ENCODE measurements around the gene BAZ2B. TPM values are rescaled to one million over a fixed set of nuclear protein-coding genes. Genes with fewer than 3 reads are reported as not detected.
A peak's percentile ranks its signal among the peaks of the same experiment; 100 is the strongest.

Gene BAZ2B
- total and polyA plus RNA-seq, 9 of the 15 experiments (the other 6 are each of a cell fraction or from before 2014, with no cell fraction given), result 7.5 to 38.6 (median 19.8) TPM

DNA sequence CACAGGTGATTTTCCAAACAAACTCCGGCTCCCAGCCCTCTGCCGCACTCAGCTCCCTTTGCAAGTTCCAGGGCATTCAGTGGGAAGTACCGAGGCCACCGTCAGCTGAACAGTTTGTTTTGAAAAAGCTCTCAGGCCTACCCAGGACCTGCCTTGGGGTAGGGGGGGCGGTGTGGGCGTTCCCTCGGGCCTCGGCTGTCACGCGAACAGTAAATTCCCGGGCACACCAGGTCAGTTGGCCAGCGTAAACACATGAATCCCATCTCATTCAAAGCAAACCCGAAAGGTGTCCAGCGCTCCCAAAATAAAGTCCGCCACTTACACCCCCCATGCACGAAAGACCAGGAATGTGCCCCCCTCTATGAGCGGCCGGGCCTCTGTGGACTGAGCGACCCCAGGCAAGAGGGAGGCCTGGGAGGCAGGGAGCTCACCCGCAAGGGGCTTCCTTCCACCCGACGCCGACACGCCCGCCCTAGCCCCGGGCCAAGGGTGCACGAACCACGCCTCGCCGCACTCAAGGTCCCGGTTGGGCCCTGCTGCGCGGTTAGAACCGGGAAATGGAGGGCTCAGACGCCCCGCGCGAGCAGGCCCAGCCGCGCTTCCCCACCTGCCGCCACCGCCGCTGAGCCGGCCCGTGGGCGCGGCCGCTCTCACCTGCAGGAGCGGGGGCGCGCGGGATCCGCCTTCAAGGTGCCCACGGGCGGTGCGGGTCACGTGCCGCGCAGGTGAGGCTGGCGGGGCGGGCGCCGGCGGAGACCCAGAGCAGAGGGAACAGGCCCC is 330.2 kb downstream of the BAZ2B start, which contains the start of gene WDSUB1 (continued):
- TF ChIP-seq E2F3 (CRISPR knock-in tag; IDR thresholded peaks at IDR 0.05) (0 out of 2 replicates have a peak, but pooled peaks have one; percentile 55), NEUROD1 (IDR thresholded peaks at IDR 0.05; ENCODE audit: borderline replicate concordance, low read depth, low read length, partially characterized antibody) (no peak), KDM5B (IDR thresholded peaks at IDR 0.05; ENCODE audit: insufficient replicate concordance, low read depth, low read length) (peak; percentile 28), ZKSCAN8 (CRISPR knock-in tag; IDR thresholded peaks at IDR 0.05) (no peak), FOXA1 (IDR thresholded peaks at IDR 0.05; ENCODE audit: borderline replicate concordance) (no peak), MAFK (IDR thresholded peaks at IDR 0.05; ENCODE audit: low read length) (no peak), SIN3B (IDR thresholded peaks at IDR 0.05; ENCODE audit: low read depth) (0 out of 2 replicates have a peak, but pooled peaks have one; percentile 32), THRAP3 (IDR thresholded peaks at IDR 0.05; ENCODE audit: borderline replicate concordance) (no peak), KDM2B (CRISPR knock-in tag; IDR thresholded peaks at IDR 0.05) (no peak), ZNF124 (CRISPR knock-in tag; IDR thresholded peaks at IDR 0.05) (no peak), SP1 (CRISPR knock-in tag; IDR thresholded peaks at IDR 0.05) (peak; percentile 64)
- TF ChIP-seq, protein P1, sequence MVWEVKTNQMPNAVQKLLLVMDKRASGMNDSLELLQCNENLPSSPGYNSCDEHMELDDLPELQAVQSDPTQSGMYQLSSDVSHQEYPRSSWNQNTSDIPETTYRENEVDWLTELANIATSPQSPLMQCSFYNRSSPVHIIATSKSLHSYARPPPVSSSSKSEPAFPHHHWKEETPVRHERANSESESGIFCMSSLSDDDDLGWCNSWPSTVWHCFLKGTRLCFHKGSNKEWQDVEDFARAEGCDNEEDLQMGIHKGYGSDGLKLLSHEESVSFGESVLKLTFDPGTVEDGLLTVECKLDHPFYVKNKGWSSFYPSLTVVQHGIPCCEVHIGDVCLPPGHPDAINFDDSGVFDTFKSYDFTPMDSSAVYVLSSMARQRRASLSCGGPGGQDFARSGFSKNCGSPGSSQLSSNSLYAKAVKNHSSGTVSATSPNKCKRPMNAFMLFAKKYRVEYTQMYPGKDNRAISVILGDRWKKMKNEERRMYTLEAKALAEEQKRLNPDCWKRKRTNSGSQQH (CRISPR knock-in tag; IDR thresholded peaks at IDR 0.05), result 0 out of 2 replicates have a peak, but pooled peaks have one; percentile 9
- TF ChIP-seq, protein P2, sequence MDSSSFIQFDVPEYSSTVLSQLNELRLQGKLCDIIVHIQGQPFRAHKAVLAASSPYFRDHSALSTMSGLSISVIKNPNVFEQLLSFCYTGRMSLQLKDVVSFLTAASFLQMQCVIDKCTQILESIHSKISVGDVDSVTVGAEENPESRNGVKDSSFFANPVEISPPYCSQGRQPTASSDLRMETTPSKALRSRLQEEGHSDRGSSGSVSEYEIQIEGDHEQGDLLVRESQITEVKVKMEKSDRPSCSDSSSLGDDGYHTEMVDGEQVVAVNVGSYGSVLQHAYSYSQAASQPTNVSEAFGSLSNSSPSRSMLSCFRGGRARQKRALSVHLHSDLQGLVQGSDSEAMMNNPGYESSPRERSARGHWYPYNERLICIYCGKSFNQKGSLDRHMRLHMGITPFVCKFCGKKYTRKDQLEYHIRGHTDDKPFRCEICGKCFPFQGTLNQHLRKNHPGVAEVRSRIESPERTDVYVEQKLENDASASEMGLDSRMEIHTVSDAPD (CRISPR knock-in tag; IDR thresholded peaks at IDR 0.05), result no peak
- TF ChIP-seq, protein P3, sequence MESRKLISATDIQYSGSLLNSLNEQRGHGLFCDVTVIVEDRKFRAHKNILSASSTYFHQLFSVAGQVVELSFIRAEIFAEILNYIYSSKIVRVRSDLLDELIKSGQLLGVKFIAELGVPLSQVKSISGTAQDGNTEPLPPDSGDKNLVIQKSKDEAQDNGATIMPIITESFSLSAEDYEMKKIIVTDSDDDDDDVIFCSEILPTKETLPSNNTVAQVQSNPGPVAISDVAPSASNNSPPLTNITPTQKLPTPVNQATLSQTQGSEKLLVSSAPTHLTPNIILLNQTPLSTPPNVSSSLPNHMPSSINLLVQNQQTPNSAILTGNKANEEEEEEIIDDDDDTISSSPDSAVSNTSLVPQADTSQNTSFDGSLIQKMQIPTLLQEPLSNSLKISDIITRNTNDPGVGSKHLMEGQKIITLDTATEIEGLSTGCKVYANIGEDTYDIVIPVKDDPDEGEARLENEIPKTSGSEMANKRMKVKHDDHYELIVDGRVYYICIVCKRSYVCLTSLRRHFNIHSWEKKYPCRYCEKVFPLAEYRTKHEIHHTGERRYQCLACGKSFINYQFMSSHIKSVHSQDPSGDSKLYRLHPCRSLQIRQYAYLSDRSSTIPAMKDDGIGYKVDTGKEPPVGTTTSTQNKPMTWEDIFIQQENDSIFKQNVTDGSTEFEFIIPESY (CRISPR knock-in tag; IDR thresholded peaks at IDR 0.05), result 0 out of 2 replicates have a peak, but pooled peaks have one; percentile 7
- TF ChIP-seq, protein P4, sequence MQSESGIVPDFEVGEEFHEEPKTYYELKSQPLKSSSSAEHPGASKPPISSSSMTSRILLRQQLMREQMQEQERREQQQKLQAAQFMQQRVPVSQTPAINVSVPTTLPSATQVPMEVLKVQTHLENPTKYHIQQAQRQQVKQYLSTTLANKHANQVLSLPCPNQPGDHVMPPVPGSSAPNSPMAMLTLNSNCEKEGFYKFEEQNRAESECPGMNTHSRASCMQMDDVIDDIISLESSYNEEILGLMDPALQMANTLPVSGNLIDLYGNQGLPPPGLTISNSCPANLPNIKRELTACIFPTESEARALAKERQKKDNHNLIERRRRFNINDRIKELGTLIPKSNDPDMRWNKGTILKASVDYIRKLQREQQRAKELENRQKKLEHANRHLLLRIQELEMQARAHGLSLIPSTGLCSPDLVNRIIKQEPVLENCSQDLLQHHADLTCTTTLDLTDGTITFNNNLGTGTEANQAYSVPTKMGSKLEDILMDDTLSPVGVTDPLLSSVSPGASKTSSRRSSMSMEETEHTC (IDR thresholded peaks at IDR 0.05), result peak; percentile 52; the same call in 1 of the 2 replicates
- TF ChIP-seq, protein P5, sequence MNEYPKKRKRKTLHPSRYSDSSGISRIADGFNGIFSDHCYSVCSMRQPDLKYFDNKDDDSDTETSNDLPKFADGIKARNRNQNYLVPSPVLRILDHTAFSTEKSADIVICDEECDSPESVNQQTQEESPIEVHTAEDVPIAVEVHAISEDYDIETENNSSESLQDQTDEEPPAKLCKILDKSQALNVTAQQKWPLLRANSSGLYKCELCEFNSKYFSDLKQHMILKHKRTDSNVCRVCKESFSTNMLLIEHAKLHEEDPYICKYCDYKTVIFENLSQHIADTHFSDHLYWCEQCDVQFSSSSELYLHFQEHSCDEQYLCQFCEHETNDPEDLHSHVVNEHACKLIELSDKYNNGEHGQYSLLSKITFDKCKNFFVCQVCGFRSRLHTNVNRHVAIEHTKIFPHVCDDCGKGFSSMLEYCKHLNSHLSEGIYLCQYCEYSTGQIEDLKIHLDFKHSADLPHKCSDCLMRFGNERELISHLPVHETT (CRISPR knock-in tag; conservative IDR thresholded peaks at IDR 0.05 in 1 of 2, IDR thresholded peaks at IDR 0.05 in 1 of 2), result peak in 1 of 2 experiments; percentile 31; a peak in 1 of 4 replicates
- TF ChIP-seq, protein P6, sequence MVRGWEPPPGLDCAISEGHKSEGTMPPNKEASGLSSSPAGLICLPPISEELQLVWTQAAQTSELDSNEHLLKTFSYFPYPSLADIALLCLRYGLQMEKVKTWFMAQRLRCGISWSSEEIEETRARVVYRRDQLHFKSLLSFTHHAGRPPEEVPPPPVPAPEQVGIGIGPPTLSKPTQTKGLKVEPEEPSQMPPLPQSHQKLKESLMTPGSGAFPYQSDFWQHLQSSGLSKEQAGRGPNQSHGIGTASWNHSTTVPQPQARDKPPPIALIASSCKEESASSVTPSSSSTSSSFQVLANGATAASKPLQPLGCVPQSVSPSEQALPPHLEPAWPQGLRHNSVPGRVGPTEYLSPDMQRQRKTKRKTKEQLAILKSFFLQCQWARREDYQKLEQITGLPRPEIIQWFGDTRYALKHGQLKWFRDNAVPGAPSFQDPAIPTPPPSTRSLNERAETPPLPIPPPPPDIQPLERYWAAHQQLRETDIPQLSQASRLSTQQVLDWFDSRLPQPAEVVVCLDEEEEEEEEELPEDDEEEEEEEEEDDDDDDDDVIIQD (CRISPR knock-in tag; IDR thresholded peaks at IDR 0.05), result no peak

Data from K562 (cell line).